ENCODE data around the gene SNRK. TPM values are rescaled to one million over a fixed set of nuclear protein-coding genes. Genes with fewer than 3 reads are reported as not detected.

The SNRK gene
- total RNA-seq, 1 experiment from 2014 or later = 12.0 TPM

GRCh38 chr3:43389388-43390254 is 103.3 kb downstream of the SNRK start:
- DNase-seq = no peak
- Histone ChIP-seq H2AK5ac (ENCODE audit: insufficient read length, low read length) (no peak overlapping the region), H2AFZ (ENCODE audit: low read length) (no peak overlapping the region), H3K79me2 (ENCODE audit: insufficient read depth, low read length) (no peaks in the 10 kb centered on the region), H3K56ac (ENCODE audit: insufficient read length, low read depth, low read length) (no peak overlapping the region), H3K23ac (ENCODE audit: insufficient read length, low read depth, low read length) (no peak overlapping the region), H3K4me1 (ENCODE audit: insufficient read depth, low read length) (peaks cover 4% of the 10 kb centered on the region; the same call in 1 of the 2 replicates), H4K5ac (ENCODE audit: insufficient read length, low read depth, low read length) (no peak overlapping the region), H3K4ac (ENCODE audit: low read depth, low read length) (no peak overlapping the region), H3K9me3 (ENCODE audit: control insufficient read depth, low read depth, low read length) (no peaks in the 10 kb centered on the region), H3K79me1 (ENCODE audit: insufficient read depth, low read depth, low read length, poor library complexity, severe bottlenecking) (no peaks in the 10 kb centered on the region), H2BK120ac (ENCODE audit: low read depth, low read length, poor library complexity, severe bottlenecking) (no peak overlapping the region), H4K91ac (ENCODE audit: insufficient read length, low read depth, low read length) (no peak overlapping the region), H2BK12ac (ENCODE audit: insufficient read length, low read depth, low read length) (no peak overlapping the region), H3K27ac (ENCODE audit: insufficient read length, low read depth, low read length) (no peak overlapping the region), H2BK20ac (ENCODE audit: low read depth, low read length, poor library complexity, severe bottlenecking) (no peak overlapping the region), H3K14ac (ENCODE audit: insufficient read depth, low read length) (no peak overlapping the region; the same call in 1 of the 2 replicates), H4K20me1 (ENCODE audit: control insufficient read depth, insufficient read depth, insufficient read length) (no peaks in the 10 kb centered on the region), H3K18ac (ENCODE audit: insufficient read length, low read depth, low read length) (no peak overlapping the region), H3K23me2 (ENCODE audit: insufficient read length, low read depth, low read length, poor library complexity, severe bottlenecking) (no peaks in the 10 kb centered on the region), H4K8ac (replicated peaks; ENCODE audit: insufficient read length, low read depth, low read length) (no peak overlapping the region), H2BK5ac (ENCODE audit: insufficient read length, low read length) (no peak overlapping the region), H3K27me3 (ENCODE audit: insufficient read depth, low read length) (no peaks in the 10 kb centered on the region), H3K4me2 (ENCODE audit: insufficient read depth, insufficient read length, low read length) (no peak overlapping the region), H2BK15ac (ENCODE audit: low read depth, low read length) (no peak overlapping the region), H3K9ac (ENCODE audit: extremely low read depth, insufficient read length, low read length) (no peak overlapping the region), H3T11ph (ENCODE audit: low read length) (no peak overlapping the region)
- Mint-ChIP-seq H3K27ac (peak overlapping the region in 2 of 3 experiments; percentile 13 to 59; a peak in 2 of 7 replicates), H3K9me3 (peaks cover 7 to 9% of the 10 kb centered on the region in 2 experiments; a peak in 3 of 5 replicates), H3K4me1 (peaks cover 13 to 18% of the 10 kb centered on the region in 2 experiments), H3K4me3 (no peak overlapping the region), H3K27me3 (ENCODE audit: low read depth) (no peaks in the 10 kb centered on the region), H3K36me3 (ENCODE audit: insufficient read depth in 1 of 3, low read depth in 3 of 3) (peaks cover 6 to 9% (median 8%) of the 10 kb centered on the region in 3 experiments; a peak in 6 of 7 replicates)
- no CpG with 5 or more reads among the region's 10 CpGs for WGBS (ENCODE audit: extremely low coverage, insufficient read length, low lambda C conversion rate)
- TF ChIP-seq CTCF (conservative IDR thresholded peaks at IDR 0.05) = no peak
